Neuronal stem cell (in vitro differentiated cells): ENCODE measurements around the gene CRADD.

ENCODE experiments used
- DNase-seq: peaks from one replicate; pipeline ENCODE4 v3.0.0-alpha.2; 2013; ENCODE audit warnings: low spot score
- H2AFZ ChIP-seq: one replicate; pipeline ENCODE4 v1.6.1; 2013; ENCODE audit warnings: mild to moderate bottlenecking, low read length, inconsistent platforms
- H2AK5ac ChIP-seq: 2 replicates; pipeline ENCODE4 v1.6.1; 2013; ENCODE audit warnings: low read depth, mild to moderate bottlenecking, inconsistent platforms, low read length, moderate library complexity, mixed read lengths
- H2BK120ac ChIP-seq: 2 replicates; pipeline ENCODE4 v1.6.1; 2013; ENCODE audit warnings: low read depth, mild to moderate bottlenecking, inconsistent platforms, low read length, moderate library complexity, mixed read lengths
- H2BK12ac ChIP-seq: one replicate; pipeline ENCODE4 v1.6.1; 2013; ENCODE audit warnings: low read length, inconsistent platforms
- H2BK15ac ChIP-seq: 2 replicates; pipeline ENCODE4 v1.6.1; 2013; ENCODE audit warnings: mild to moderate bottlenecking, low read length, inconsistent platforms, mixed read lengths
- H2BK5ac ChIP-seq: one replicate; pipeline ENCODE4 v1.6.1; 2013; ENCODE audit warnings: inconsistent platforms, mild to moderate bottlenecking, low read length, moderate library complexity
- H3K14ac ChIP-seq: one replicate; pipeline ENCODE4 v1.6.1; 2013; ENCODE audit warnings: low read length, inconsistent platforms
- H3K18ac ChIP-seq: 2 replicates; pipeline ENCODE4 v1.6.1; 2013; ENCODE audit warnings: low read length, inconsistent platforms
- H3K23ac ChIP-seq: 2 replicates; pipeline ENCODE4 v1.6.1; 2013; ENCODE audit warnings: low read depth, mild to moderate bottlenecking, mixed read lengths, low read length, inconsistent platforms; ENCODE audit not compliant: poor library complexity
- H3K27ac ChIP-seq: replicated peaks from 3 replicates; pipeline ENCODE4 v1.5.1; 2013; ENCODE audit warnings: low read length, inconsistent platforms
- H3K27me3 ChIP-seq, 3 experiments: 2 replicates each; pipeline ENCODE4 v1.6.1; 2013; ENCODE audit warnings: low read length in 3 of 3, mild to moderate bottlenecking in 2 of 3, inconsistent platforms in 1 of 3, low read depth in 1 of 3, mixed read lengths in 1 of 3, moderate library complexity in 1 of 3; ENCODE audit not compliant: control insufficient read depth in 3 of 3, insufficient read depth in 3 of 3
- H3K36me3 ChIP-seq, 2 donors: replicated peaks in 1 of 2; 2 replicates each; pipeline ENCODE4 v1.6.1; 2013; ENCODE audit warnings: low read length in 2 of 2; ENCODE audit not compliant: control insufficient read depth in 2 of 2, insufficient read depth in 2 of 2
- H3K4ac ChIP-seq: 2 replicates; pipeline ENCODE4 v1.6.1; 2013; ENCODE audit warnings: inconsistent platforms, mild to moderate bottlenecking, low read length, moderate library complexity
- H3K4me1 ChIP-seq, 2 donors: 1 replicate in 1 of 2; 2 replicates in 1 of 2; pipeline ENCODE4 v1.6.1; 2013; ENCODE audit warnings: low read length in 2 of 2, low read depth in 1 of 2; ENCODE audit not compliant: control insufficient read depth in 2 of 2, insufficient read depth in 1 of 2
- H3K4me2 ChIP-seq: one replicate; pipeline ENCODE4 v1.6.1; 2013; ENCODE audit warnings: mild to moderate bottlenecking, low read length, inconsistent platforms; ENCODE audit not compliant: insufficient read depth, poor library complexity, severe bottlenecking
- H3K4me3 ChIP-seq, 2 donors: 2 replicates each; pipeline ENCODE4 v1.5.1; 2013; ENCODE audit warnings: low read length in 2 of 2, mild to moderate bottlenecking in 2 of 2, inconsistent platforms in 1 of 2, moderate library complexity in 1 of 2
- H3K79me1 ChIP-seq: one replicate; pipeline ENCODE4 v1.6.1; 2013; ENCODE audit warnings: low read depth, mild to moderate bottlenecking, inconsistent platforms, low read length, moderate library complexity
- H3K9ac ChIP-seq: one replicate; pipeline ENCODE4 v1.6.1; 2013; ENCODE audit warnings: mild to moderate bottlenecking, low read depth, low read length, inconsistent platforms; ENCODE audit not compliant: poor library complexity
- H3K9me3 ChIP-seq, 2 donors: replicated peaks in 1 of 2; 2 replicates each; pipeline versions ENCODE3 to v1.6.1; 2013; ENCODE audit warnings: low read length in 2 of 2, mild to moderate bottlenecking in 2 of 2, inconsistent platforms in 1 of 2, low read depth in 1 of 2, mixed read lengths in 1 of 2, moderate library complexity in 1 of 2; ENCODE audit not compliant: control insufficient read depth in 2 of 2, insufficient read depth in 1 of 2
- H4K8ac ChIP-seq: one replicate; pipeline ENCODE4 v1.6.1; 2013; ENCODE audit warnings: low read depth, mild to moderate bottlenecking, inconsistent platforms, low read length, moderate library complexity
- H4K91ac ChIP-seq: one replicate; pipeline ENCODE4 v1.6.1; 2013; ENCODE audit warnings: low read length, low read depth, mild to moderate bottlenecking, inconsistent platforms; ENCODE audit not compliant: poor library complexity
- WGBS, 2 donors: extraction: QIAGEN DNeasy Blood & Tissue Kit; methylation state at CpG; one replicate each; pipeline ENCODE4 v1.1.7; 2013; ENCODE audit warnings: missing lambda C conversion rate in 2 of 2, mixed read lengths in 1 of 2; ENCODE audit not compliant: insufficient read length in 2 of 2, insufficient replicate concordance in 1 of 2; ENCODE audit errors: extremely low coverage in 2 of 2; 5-methylcytosine and 5-hydroxymethylcytosine counted together

Gene CRADD

DNA sequence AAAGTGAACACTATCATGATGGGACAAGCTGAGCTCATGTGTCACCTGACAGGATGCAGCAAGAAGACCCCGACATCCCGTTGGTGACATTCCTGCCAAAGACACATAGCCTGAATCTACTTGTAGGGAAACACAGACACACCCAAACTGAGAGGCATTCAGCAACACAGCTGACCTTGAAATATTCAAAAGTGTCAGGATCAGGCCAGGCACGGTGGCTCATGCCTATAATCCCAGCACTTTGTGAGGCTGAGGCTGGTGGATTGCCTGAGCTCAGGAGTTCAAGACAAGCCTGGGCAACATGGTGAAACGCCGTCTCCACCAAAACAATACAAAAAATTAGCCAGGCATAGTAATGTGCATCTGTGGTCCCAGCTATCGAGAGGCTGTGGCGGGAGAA lies 239.2 kb downstream of the CRADD start:
- no peaks in the 10 kb centered on the region for H3K79me1 ChIP-seq
- no peak overlapping the region for H2BK12ac ChIP-seq
- no peak overlapping the region for H4K8ac ChIP-seq
- no peaks in the 10 kb centered on the region for H3K36me3 ChIP-seq
- no peak overlapping the region for H4K91ac ChIP-seq
- no peak overlapping the region for H2BK15ac ChIP-seq
- H3K4me1 ChIP-seq, result no peaks in the 10 kb centered on the region
- no peak overlapping the region for H2BK120ac ChIP-seq
- H3K9me3 ChIP-seq, result no peaks in the 10 kb centered on the region
- H2AFZ ChIP-seq, result no peak overlapping the region
- no peak overlapping the region for H3K9ac ChIP-seq
- no peak overlapping the region for H3K4me3 ChIP-seq
- no peak overlapping the region for H3K4ac ChIP-seq
- H3K4me2 ChIP-seq, result no peak overlapping the region
- H3K23ac ChIP-seq, result no peak overlapping the region
- no CpG with 5 or more reads among the region's 7 CpGs for WGBS, 2 donors
- peaks cover 0 to 3% (median 0%) of the 10 kb centered on the region in 3 experiments for H3K27me3 ChIP-seq
- DNase-seq, result no peak
- no peak overlapping the region for H2AK5ac ChIP-seq
- no peak overlapping the region for H2BK5ac ChIP-seq
- no peak overlapping the region for H3K27ac ChIP-seq
- no peak overlapping the region for H3K14ac ChIP-seq
- H3K18ac ChIP-seq, result no peak overlapping the region

GRCh38 chr12:93918262-93918661 lies 241.1 kb downstream of the CRADD start:
- H3K4me1 ChIP-seq, result no peaks in the 10 kb centered on the region
- H2BK5ac ChIP-seq, result no peak overlapping the region
- no peak overlapping the region for H3K4ac ChIP-seq
- no peak overlapping the region for H3K27ac ChIP-seq
- H3K9me3 ChIP-seq, result no peaks in the 10 kb centered on the region
- no peak for DNase-seq
- no peak overlapping the region for H2BK12ac ChIP-seq
- H2BK120ac ChIP-seq, result no peak overlapping the region
- no CpG with 5 or more reads among the region's 6 CpGs for WGBS, 2 donors
- no peak overlapping the region for H4K8ac ChIP-seq
- no peak overlapping the region for H3K4me2 ChIP-seq
- H4K91ac ChIP-seq, result no peak overlapping the region
- no peak overlapping the region for H3K9ac ChIP-seq
- no peak overlapping the region for H3K4me3 ChIP-seq
- no peak overlapping the region for H3K18ac ChIP-seq
- no peak overlapping the region for H2BK15ac ChIP-seq
- H3K36me3 ChIP-seq, result no peaks in the 10 kb centered on the region
- H3K14ac ChIP-seq, result no peak overlapping the region
- H3K23ac ChIP-seq, result no peak overlapping the region
- H3K79me1 ChIP-seq, result no peaks in the 10 kb centered on the region
- no peak overlapping the region for H2AK5ac ChIP-seq
- peaks cover 0 to 3% (median 0%) of the 10 kb centered on the region in 3 experiments for H3K27me3 ChIP-seq
- H2AFZ ChIP-seq, result no peak overlapping the region

GRCh38 chr12:93918900-93919299 lies 241.7 kb downstream of the CRADD start:
- Histone ChIP-seq H3K36me3 (no peaks in the 10 kb centered on the region), H3K27me3 (peaks cover 0 to 3% (median 0%) of the 10 kb centered on the region in 3 experiments), H3K4me1 (no peaks in the 10 kb centered on the region), H3K9ac (no peak overlapping the region), H3K4ac (no peak overlapping the region), H3K9me3 (no peaks in the 10 kb centered on the region), H2AFZ (no peak overlapping the region), H3K27ac (no peak overlapping the region), H4K8ac (no peak overlapping the region), H3K4me3 (no peak overlapping the region), H2BK5ac (no peak overlapping the region), H3K4me2 (no peak overlapping the region), H3K18ac (no peak overlapping the region), H3K79me1 (no peaks in the 10 kb centered on the region), H2BK120ac (no peak overlapping the region), H3K23ac (no peak overlapping the region), H4K91ac (no peak overlapping the region), H2BK15ac (no peak overlapping the region), H2AK5ac (no peak overlapping the region), H2BK12ac (no peak overlapping the region), H3K14ac (no peak overlapping the region)
- WGBS, 2 donors, result no CpG with 5 or more reads among the region's 4 CpGs
- no peak for DNase-seq

GRCh38 chr12:93921521-93921920 lies 244.3 kb downstream of the CRADD start:
- H3K4me2 ChIP-seq, result no peak overlapping the region
- peaks cover 0 to 3% (median 0%) of the 10 kb centered on the region in 3 experiments for H3K27me3 ChIP-seq
- no peaks in the 10 kb centered on the region for H3K36me3 ChIP-seq
- H4K8ac ChIP-seq, result no peak overlapping the region
- H2BK5ac ChIP-seq, result no peak overlapping the region
- no peak overlapping the region for H2AFZ ChIP-seq
- peaks cover 0 to under 1% of the 10 kb centered on the region in 2 donors for H3K9me3 ChIP-seq
- WGBS, 2 donors, result no CpG with 5 or more reads among the region's 3 CpGs
- H2BK15ac ChIP-seq, result no peak overlapping the region
- DNase-seq, result no peak
- no peak overlapping the region for H3K4me3 ChIP-seq
- H3K4ac ChIP-seq, result no peak overlapping the region
- H3K14ac ChIP-seq, result no peak overlapping the region
- H2AK5ac ChIP-seq, result no peak overlapping the region
- no peak overlapping the region for H3K23ac ChIP-seq
- no peak overlapping the region for H3K27ac ChIP-seq
- no peak overlapping the region for H3K18ac ChIP-seq
- H3K4me1 ChIP-seq, result no peaks in the 10 kb centered on the region
- no peaks in the 10 kb centered on the region for H3K79me1 ChIP-seq
- no peak overlapping the region for H4K91ac ChIP-seq
- H2BK120ac ChIP-seq, result no peak overlapping the region
- no peak overlapping the region for H2BK12ac ChIP-seq
- no peak overlapping the region for H3K9ac ChIP-seq
